DOHH2 (cell line): ENCODE data around the gene OPN3.
A peak's percentile ranks its signal among the peaks of the same experiment; 100 is the strongest.

Experiments
- H3F3A ChIP-seq: fragments of 200-600 bp; sonication (generic), shearing (Covaris generic); 2 replicates; pipeline ENCODE4 v1.6.0; 2016; ENCODE audit warnings: antibody characterized with exemption, mild to moderate bottlenecking; ENCODE audit not compliant: control insufficient read depth, insufficient read depth
- H3K27ac ChIP-seq: fragments of 200-600 bp; sonication (generic); 2 replicates; pipeline ENCODE4 v1.5.1; 2014; ENCODE audit warnings: low read depth, mild to moderate bottlenecking, low read length, moderate library complexity
- H3K27me3 ChIP-seq: fragments of 200-600 bp; sonication (generic); 2 replicates; pipeline ENCODE4 v1.6.1; 2014; ENCODE audit warnings: mild to moderate bottlenecking, low read length, mixed read lengths; ENCODE audit not compliant: control insufficient read depth
- H3K36me3 ChIP-seq: fragments of 200-600 bp; sonication (generic); 2 replicates; pipeline ENCODE4 v1.6.1; 2014; ENCODE audit warnings: mild to moderate bottlenecking, low read length, moderate library complexity, mixed read lengths; ENCODE audit not compliant: control insufficient read depth
- H3K4me1 ChIP-seq: fragments of 200-600 bp; sonication (generic); 2 replicates; pipeline ENCODE4 v1.6.1; 2014; ENCODE audit warnings: mild to moderate bottlenecking, low read length, mixed read lengths; ENCODE audit not compliant: control insufficient read depth
- H3K4me2 ChIP-seq: fragments of 200-600 bp; sonication (generic); 2 replicates; pipeline ENCODE4 v1.6.0; 2014; ENCODE audit warnings: mild to moderate bottlenecking, low read length, moderate library complexity
- H3K4me3 ChIP-seq: fragments of 200-600 bp; sonication (generic); 2 replicates; pipeline ENCODE4 v1.5.1; 2014; ENCODE audit warnings: mild to moderate bottlenecking, low read length, mixed read lengths
- H3K79me2 ChIP-seq: fragments of 200-600 bp; sonication (generic); 2 replicates; pipeline ENCODE4 v1.6.1; 2014; ENCODE audit warnings: mild to moderate bottlenecking, low read length, mixed read lengths; ENCODE audit not compliant: control insufficient read depth
- H3K9me2 ChIP-seq: fragments of 200-600 bp; sonication (generic); replicated peaks from 2 replicates; pipeline ENCODE4 v1.6.1; 2014; ENCODE audit warnings: mild to moderate bottlenecking, low read length, mixed read lengths; ENCODE audit not compliant: control insufficient read depth
- H3K9me3 ChIP-seq: fragments of 200-600 bp; sonication (generic); 2 replicates; pipeline ENCODE4 v1.6.1; 2014; ENCODE audit warnings: antibody characterized with exemption, low read length, mixed read lengths; ENCODE audit not compliant: control insufficient read depth, insufficient read depth
- H4K20me1 ChIP-seq: fragments of 200-600 bp; sonication (generic); 2 replicates; pipeline ENCODE4 v1.6.0; 2014; ENCODE audit warnings: low read depth, mild to moderate bottlenecking, antibody characterized with exemption, low read length, moderate library complexity; ENCODE audit not compliant: control insufficient read depth, insufficient read depth
- EZH2phosphoT487 ChIP-seq: fragments of 200-600 bp; sonication (generic); IDR thresholded peaks from 2 replicates; pipeline ENCODE4 v1.6.1; 2017; ENCODE audit warnings: borderline replicate concordance, mild to moderate bottlenecking, antibody characterized with exemption, low read length, moderate library complexity, mixed read lengths
- TF ChIP-seq, protein P1 (sequence below): fragments of 200-600 bp; sonication (generic); IDR thresholded peaks from one replicate; pipeline ENCODE4 v1.5.1; 2014; ENCODE audit warnings: antibody characterized with exemption, mild to moderate bottlenecking, low read depth, low read length; ENCODE audit not compliant: poor library complexity, severe bottlenecking

OPN3 gene

DNA sequence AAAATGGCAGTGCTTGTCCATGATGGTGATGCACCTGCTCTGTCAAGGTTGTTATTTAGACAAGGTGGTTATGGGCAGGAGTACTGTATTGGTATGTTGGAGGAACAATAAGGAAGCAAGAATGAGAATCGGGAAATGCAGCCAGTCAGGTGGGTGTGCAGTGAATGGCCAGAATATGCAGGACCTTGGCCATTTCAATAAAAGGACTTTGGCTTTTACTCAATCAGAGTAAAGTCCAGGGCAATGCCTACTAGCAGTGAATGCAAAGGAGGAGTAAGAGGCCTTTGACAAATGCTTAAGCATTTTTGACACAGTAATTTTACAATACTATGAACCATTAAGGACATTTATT lies 2.4 kb upstream of the OPN3 start:
- Histone ChIP-seq H4K20me1 (no peaks in the 10 kb centered on the region), H3K4me2 (no peak overlapping the region), H3K36me3 (no peaks in the 10 kb centered on the region), H3K9me3 (no peaks in the 10 kb centered on the region), H3K27ac (no peak overlapping the region), H3K79me2 (peaks cover 11% of the 10 kb centered on the region), H3K9me2 (no peaks in the 10 kb centered on the region), H3K27me3 (no peaks in the 10 kb centered on the region), H3K4me1 (peaks cover 30% of the 10 kb centered on the region), H3K4me3 (no peak overlapping the region), H3F3A (peaks cover 8% of the 10 kb centered on the region)
- no peak for TF ChIP-seq EZH2phosphoT487
- TF ChIP-seq, protein P1, sequence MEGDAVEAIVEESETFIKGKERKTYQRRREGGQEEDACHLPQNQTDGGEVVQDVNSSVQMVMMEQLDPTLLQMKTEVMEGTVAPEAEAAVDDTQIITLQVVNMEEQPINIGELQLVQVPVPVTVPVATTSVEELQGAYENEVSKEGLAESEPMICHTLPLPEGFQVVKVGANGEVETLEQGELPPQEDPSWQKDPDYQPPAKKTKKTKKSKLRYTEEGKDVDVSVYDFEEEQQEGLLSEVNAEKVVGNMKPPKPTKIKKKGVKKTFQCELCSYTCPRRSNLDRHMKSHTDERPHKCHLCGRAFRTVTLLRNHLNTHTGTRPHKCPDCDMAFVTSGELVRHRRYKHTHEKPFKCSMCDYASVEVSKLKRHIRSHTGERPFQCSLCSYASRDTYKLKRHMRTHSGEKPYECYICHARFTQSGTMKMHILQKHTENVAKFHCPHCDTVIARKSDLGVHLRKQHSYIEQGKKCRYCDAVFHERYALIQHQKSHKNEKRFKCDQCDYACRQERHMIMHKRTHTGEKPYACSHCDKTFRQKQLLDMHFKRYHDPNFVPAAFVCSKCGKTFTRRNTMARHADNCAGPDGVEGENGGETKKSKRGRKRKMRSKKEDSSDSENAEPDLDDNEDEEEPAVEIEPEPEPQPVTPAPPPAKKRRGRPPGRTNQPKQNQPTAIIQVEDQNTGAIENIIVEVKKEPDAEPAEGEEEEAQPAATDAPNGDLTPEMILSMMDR, result no peak

DNA sequence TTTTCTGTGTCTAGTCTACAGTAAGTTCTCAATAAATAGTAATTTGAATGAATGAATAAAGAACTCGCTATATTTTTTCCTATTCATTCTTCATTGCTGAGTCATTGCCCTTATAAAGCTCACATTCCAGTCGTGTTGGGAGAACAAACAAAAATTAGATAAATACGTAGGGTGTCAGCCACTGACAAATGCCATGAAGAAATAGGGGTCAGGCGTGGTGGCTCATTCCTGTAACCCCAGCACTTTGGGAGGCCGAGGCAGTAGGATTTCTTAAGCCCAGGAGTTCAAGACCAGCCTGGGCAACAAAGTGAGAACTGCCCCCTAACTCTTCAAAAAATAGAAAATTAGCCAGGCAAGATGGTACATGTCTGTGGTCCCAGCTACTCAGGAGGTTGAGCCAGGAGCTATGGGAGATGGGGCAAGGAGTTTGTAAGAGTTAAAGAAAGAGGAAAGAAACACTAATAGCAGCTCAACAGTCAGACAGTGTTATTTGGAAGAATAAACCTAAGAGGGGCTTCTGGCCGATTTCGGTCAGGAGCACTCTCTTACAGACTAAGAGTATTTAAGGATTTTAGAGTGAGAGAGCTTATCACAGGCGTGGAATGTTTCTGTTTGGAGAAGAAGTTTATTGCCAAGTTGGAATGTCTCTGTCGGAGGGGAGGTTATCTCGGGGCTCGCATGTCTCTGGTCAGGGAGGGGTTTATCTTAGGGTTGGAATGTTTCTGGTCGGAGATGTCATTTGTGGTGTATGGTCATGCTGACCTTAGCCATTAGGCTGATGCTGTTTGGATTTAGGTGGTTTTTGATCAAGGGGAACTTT lies 1.8 kb upstream of the OPN3 start:
- no peaks in the 10 kb centered on the region for H3K9me3 ChIP-seq
- TF ChIP-seq, protein P1, result no peak
- no peak for TF ChIP-seq EZH2phosphoT487
- peaks cover 16% of the 10 kb centered on the region for H3K79me2 ChIP-seq
- H3K4me3 ChIP-seq, result no peak overlapping the region
- H3K4me2 ChIP-seq, result no peak overlapping the region
- peaks cover 4% of the 10 kb centered on the region; the same call in 1 of the 2 replicates for H3K36me3 ChIP-seq
- H3F3A ChIP-seq, result peaks cover 8% of the 10 kb centered on the region
- H3K27ac ChIP-seq, result no peak overlapping the region
- H3K9me2 ChIP-seq, result no peaks in the 10 kb centered on the region
- peaks cover 36% of the 10 kb centered on the region for H3K4me1 ChIP-seq
- no peaks in the 10 kb centered on the region for H4K20me1 ChIP-seq
- no peaks in the 10 kb centered on the region for H3K27me3 ChIP-seq

DNA sequence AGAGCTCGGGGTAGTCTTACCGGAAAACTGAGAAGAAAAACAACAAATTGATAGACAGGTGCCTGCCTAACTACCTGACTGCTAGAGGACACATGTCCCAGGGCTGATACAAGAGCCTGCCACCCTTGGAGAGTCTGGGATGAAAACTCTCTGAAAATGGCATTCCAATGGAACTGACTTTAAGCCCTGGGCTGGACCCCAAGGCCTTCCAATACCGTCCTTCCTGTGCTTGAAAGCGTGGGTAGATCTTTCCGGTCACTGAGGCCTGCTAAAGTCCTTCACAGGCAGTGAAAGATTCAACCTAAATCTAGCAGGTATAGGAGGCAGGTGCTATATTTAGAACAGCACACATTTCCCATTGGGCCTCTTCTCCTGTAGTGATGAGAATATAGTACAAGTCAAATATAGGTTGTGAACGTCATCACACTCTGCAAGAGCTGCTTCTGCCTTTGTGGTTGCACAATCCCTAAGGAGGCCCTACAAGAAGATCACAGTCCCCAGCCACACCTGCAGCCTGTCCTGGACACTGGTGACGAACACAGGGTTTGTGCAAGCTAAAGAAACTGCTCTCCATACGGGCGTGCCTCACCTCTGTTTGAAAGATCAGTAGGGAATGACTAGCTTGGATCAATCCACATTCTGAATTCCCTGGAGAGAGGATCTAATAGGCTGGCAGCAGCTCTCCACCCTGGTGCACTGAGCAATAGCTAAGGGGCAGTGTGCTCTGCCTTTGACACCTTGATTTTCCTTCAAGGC lies 876 bp upstream of the OPN3 start:
- TF ChIP-seq, protein P1, result no peak
- TF ChIP-seq EZH2phosphoT487, result no peak
- no peaks in the 10 kb centered on the region for H3K9me2 ChIP-seq
- no peak overlapping the region for H3K27ac ChIP-seq
- H3F3A ChIP-seq, result peaks cover 8% of the 10 kb centered on the region
- no peaks in the 10 kb centered on the region for H3K9me3 ChIP-seq
- peak overlapping the region; percentile 63 for H3K4me3 ChIP-seq
- no peaks in the 10 kb centered on the region for H4K20me1 ChIP-seq
- peak overlapping the region; percentile 59 for H3K4me2 ChIP-seq
- peaks cover 16% of the 10 kb centered on the region for H3K79me2 ChIP-seq
- peaks cover 4% of the 10 kb centered on the region; the same call in 1 of the 2 replicates for H3K36me3 ChIP-seq
- H3K4me1 ChIP-seq, result peaks cover 46% of the 10 kb centered on the region
- no peaks in the 10 kb centered on the region for H3K27me3 ChIP-seq
